GM12891 (cell line): Measurements from ENCODE around the gene ADGRV1.
"Not testable (repeated sequence)": the region's sequence is repeated elsewhere in the genome, so short reads cannot be mapped to it uniquely, and the experiment has no call there.

Experiments used
- DNase-seq: peaks from one replicate; pipeline ENCODE4 v3.0.0; 2011; ENCODE audit warnings: low spot score; ENCODE audit not compliant: insufficient read length
- FAIRE-seq: peaks from 2 replicates; lab custom pipeline; 2011; peaks lifted over from hg19 to GRCh38; lab: Jason Lieb, UNC
- PAX5 ChIP-seq: IDR thresholded peaks from 2 replicates; pipeline ENCODE4 v1.6.1; 2011; ENCODE audit warnings: low read length, moderate library complexity, mild to moderate bottlenecking; ENCODE audit not compliant: insufficient read depth, severe bottlenecking
- POLR2A ChIP-seq: IDR thresholded peaks from 2 replicates; pipeline ENCODE4 v1.6.1; 2011; ENCODE audit warnings: low read depth, low read length, control low read depth
- POLR2AphosphoS5 ChIP-seq: IDR thresholded peaks from 2 replicates; pipeline ENCODE4 v1.6.1; 2011; ENCODE audit warnings: low read depth, low read length, control low read depth
- POU2F2 ChIP-seq: IDR thresholded peaks from 2 replicates; pipeline ENCODE4 v1.6.1; 2011; ENCODE audit warnings: low read depth, mild to moderate bottlenecking, control low read depth, low read length, moderate library complexity
- SPI1 ChIP-seq: IDR thresholded peaks from 2 replicates; pipeline ENCODE4 v1.6.1; 2011; ENCODE audit warnings: low read depth, low read length, control low read depth
- TAF1 ChIP-seq: IDR thresholded peaks from 2 replicates; pipeline ENCODE4 v1.6.1; 2011; ENCODE audit warnings: low read depth, low read length, control low read depth

Gene ADGRV1

DNA sequence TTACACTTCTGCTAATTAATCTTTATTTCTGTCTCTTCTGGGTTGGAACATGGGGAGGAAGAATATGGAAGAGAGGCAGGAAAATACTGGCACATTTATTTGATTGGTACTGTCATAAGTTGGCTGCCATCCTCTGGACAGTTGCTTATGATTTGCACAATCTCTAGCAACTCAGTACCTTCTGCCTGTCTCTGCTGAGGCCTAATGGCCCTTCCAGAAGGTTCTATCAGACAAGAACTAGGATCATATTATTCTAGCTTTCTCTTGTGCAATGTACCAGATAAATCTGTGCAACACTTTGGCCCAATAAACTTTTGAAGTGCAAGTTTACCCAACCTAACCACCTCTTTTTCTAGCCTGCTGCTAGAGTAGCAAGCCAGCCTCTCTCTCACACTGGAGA lies 489.5 kb downstream of the ADGRV1 start:
- no peak for FAIRE-seq
- no peak for TF ChIP-seq POU2F2
- TF ChIP-seq SPI1, result no peak
- TF ChIP-seq PAX5, result no peak
- TF ChIP-seq POLR2AphosphoS5, result no peak
- no peak for TF ChIP-seq POLR2A
- no peak for TF ChIP-seq TAF1
- DNase-seq, result no peak

DNA sequence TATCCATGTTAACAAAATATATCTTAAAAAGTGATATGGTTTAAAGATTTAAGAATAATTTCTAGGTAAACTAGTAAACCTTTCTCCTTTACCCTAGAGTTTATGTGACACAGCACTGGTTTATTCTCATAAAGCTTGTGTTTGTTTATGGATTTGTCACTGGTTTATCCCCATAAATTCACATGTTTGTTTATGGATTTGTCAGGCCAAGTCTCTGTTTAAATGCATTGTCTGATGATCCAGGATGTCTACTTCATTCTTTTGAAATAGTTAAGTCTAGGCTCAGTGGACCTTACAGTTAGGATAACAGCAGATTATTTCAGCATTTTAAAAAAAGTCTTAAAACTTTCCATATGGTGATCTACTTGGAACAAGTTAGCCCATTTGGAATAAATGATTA lies 490.5 kb downstream of the ADGRV1 start:
- FAIRE-seq (no peak), DNase-seq (no peak)
- TF ChIP-seq SPI1 (no peak), POLR2A (no peak), TAF1 (no peak), POU2F2 (no peak), POLR2AphosphoS5 (no peak), PAX5 (no peak)

DNA sequence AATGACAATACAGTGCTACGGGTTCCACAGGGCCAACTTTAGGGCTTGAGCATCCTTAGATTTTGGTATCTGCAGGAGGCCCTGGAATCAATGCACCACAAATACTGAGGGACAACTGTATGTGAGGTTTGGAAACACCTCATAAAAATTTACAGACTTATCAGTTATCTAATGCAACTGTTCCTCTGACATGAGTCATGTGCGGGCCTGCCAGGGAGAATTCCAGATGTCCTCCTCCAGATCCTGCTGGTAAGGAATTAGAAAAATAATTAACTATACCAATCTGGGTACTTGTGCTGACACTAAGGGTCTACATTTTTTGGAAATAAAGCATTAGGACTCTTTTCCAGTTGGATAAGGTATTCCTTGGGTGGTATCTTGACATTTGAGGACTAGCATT lies 491.2 kb downstream of the ADGRV1 start:
- no peak for TF ChIP-seq POLR2AphosphoS5
- no peak for TF ChIP-seq TAF1
- no peak for TF ChIP-seq POU2F2
- TF ChIP-seq SPI1, result no peak
- TF ChIP-seq PAX5, result no peak
- TF ChIP-seq POLR2A, result no peak
- DNase-seq, result no peak
- FAIRE-seq, result no peak

DNA sequence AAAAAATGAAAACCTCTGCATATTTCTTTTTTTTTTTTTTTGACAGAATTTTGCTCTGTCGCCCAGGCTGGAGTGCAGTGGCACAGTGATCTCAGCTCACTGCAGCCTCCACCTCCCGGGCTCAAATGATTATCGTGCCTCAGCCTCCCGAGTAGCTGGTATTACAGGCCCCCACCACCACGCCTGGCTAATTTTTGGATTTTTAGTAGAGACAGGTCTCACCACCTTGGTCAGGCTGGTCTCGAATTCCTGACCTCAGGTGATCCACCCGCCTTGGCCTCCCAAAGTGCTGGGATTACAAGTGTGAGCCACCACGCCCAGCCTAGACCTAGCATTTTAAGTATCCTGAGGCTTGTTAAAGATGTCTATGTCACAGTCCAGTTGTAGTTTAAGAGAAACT lies 493.8 kb downstream of the ADGRV1 start:
- FAIRE-seq, DNase-seq: not testable (repeated sequence)

DNA sequence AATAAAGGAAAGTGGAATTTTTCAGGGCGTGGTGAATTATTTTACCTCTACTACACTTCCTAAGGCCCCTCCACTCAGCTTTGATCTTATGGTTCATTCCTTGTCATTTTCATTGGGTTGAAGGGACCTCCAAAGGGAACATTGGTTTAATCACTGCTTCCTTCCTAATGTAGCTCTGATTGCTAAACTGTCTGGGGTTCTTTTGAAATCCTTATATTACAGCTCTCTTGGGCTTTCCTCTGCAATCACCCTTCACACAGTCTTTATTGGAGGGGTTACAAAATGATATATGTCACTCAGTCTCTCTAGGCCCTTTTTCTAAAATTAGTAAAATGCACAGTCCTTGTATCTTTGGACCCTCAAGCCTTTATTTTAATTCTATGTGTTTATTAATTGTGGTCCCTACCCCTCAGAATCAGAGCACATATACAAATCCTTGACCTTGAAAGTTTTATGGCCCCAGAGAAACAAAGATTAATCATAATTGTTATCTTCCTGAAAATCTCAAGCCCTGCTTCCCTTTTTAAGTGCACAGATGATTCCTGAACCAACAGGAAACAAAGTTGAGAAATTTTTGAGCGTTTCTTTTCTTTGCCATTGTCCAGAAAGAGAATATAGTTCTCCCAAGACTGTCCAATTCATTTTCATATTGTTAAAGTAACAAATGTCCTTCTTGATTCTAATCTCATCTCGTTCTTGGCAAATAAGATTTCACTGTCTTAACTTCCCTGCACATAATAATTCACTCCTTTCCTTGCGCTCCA lies 494.6 kb downstream of the ADGRV1 start:
- FAIRE-seq (no peak), DNase-seq (no peak)

DNA sequence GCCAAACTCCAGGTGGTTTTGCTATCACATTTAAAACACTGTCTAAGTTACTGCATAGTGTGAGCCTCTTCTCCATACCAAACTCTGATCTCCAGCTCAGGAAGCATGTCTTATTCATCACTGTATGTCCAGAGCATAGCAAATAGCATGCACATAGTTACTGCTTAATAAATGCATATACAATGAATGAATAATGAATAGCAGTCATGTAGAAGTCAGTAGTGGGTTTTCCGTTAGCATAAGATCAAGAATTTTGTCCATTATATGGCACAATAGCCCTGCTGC lies 495.1 kb downstream of the ADGRV1 start:
- TF ChIP-seq SPI1, result no peak
- no peak for TF ChIP-seq POU2F2
- TF ChIP-seq TAF1, result no peak
- FAIRE-seq, result no peak
- no peak for DNase-seq

More for the DNA sequence above, 494.6 kb downstream of the ADGRV1 start:
- no peak for TF ChIP-seq POLR2A
- no peak for TF ChIP-seq TAF1
- TF ChIP-seq POU2F2, result no peak
- TF ChIP-seq SPI1, result no peak
- no peak for TF ChIP-seq PAX5

DNA sequence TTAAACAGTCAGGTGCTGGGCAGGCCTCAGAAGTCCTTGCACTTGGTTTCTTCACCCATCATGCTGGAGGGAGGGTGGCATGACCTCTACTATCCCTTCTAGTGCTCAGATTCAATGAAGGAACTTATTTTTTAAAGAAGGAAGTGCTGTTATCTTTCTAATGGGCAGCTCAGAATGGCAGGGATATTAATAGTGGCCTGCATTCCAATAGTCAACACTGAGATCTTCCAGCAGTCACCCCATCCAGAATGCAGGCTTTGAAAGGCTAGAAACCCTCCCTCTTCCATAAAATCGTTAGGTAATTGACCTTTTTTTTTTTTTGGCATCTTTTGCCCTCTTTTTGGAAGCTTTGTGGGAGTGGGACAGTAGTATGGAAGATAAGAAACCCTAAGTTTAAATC lies 499.6 kb downstream of the ADGRV1 start:
- no peak for FAIRE-seq
- TF ChIP-seq TAF1 (no peak), SPI1 (no peak), POLR2AphosphoS5 (no peak), POLR2A (no peak), POU2F2 (no peak), PAX5 (no peak)
- DNase-seq, result no peak

DNA sequence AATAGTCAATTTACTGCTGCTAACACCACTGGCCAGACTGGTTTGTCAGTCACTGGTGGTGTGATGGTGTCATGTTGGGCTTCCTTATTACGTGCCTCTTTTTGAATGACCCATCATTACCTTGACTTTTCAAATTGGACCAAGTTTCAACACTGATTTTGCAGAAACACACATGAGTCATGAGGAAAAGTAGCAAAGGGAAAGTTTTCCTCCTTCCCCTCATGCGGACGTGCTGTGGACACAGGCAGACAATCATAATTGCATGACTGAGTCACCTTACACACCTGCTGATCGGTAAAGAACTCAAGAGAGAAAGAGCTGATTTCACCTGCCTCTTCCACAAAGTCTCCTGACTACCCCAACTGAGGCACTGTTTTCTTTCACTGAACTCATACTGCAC lies 500.0 kb downstream of the ADGRV1 start:
- TF ChIP-seq POLR2A, result no peak
- TF ChIP-seq POLR2AphosphoS5, result no peak
- no peak for TF ChIP-seq SPI1
- TF ChIP-seq PAX5, result no peak
- no peak for TF ChIP-seq POU2F2
- TF ChIP-seq TAF1, result no peak
- DNase-seq, result no peak
- no peak for FAIRE-seq

DNA sequence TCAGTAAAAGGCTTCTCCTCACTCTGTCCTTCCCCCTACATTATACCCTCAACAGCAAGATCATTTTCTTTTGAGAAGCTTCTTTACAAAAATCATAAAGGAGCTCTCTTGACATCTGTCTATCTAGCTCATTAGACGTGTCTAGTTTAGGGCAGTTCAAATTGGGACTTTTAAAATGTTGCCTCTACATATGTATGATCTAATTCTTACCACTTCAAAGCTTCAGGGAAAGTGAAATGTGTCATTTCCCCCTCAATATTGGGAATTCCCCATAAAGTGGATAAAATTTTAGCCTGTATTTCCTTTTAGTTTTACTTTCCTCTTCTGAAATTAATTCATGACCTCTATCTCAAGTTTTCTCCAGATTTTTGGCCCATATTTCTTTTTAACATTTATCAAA lies 500.8 kb downstream of the ADGRV1 start:
- FAIRE-seq (no peak), DNase-seq (no peak)
- no peak for TF ChIP-seq TAF1
- no peak for TF ChIP-seq SPI1
- no peak for TF ChIP-seq POLR2AphosphoS5
- TF ChIP-seq POU2F2, result no peak
- TF ChIP-seq POLR2A, result no peak
- no peak for TF ChIP-seq PAX5

DNA sequence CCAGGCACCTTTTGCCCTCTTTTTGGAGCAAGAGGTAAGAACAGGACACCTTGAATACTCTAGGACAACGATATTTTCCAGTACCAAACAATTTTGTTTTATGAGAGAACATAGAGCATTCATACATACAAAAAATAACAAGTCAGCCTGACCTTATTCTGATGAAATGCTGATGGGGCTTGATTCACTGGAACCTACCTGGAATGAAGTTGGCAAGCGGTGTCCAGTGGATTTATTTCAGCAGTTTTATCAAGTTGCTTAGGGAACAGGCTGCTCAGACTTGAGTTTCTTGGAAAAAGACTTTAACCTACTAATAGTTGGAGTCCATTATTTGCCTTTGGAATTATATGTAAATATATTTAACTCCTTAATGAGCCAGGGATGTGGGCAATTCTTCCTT lies 502.5 kb downstream of the ADGRV1 start:
- no peak for TF ChIP-seq POLR2A
- no peak for TF ChIP-seq POLR2AphosphoS5
- no peak for TF ChIP-seq PAX5
- TF ChIP-seq SPI1, result no peak
- TF ChIP-seq TAF1, result no peak
- no peak for TF ChIP-seq POU2F2
- FAIRE-seq (no peak), DNase-seq (no peak)
